HepG2 (cell line): ENCODE results near the gene MPIG6B. TPM values are rescaled to one million over a fixed set of nuclear protein-coding genes. Genes with fewer than 3 reads are reported as not detected.
A peak's percentile ranks its signal among the peaks of the same experiment; 100 is the strongest.

ENCODE experiments used
- HNRNPK ChIP-seq: fragments of 200-400 bp; formaldehyde crosslinking; IDR thresholded peaks from 2 replicates; pipeline ENCODE4 v1.6.1; 2018; ENCODE audit warnings: low read length, low read depth, moderate library complexity, mild to moderate bottlenecking; ENCODE audit not compliant: poor library complexity, severe bottlenecking
- KDM3A ChIP-seq: IDR thresholded peaks from 2 replicates; pipeline ENCODE4 v1.6.1; 2018; ENCODE audit warnings: low read depth, missing compliant biosample characterization
- KLF6 ChIP-seq: IDR thresholded peaks from 2 replicates; pipeline ENCODE4 v1.8.0; 2016; ENCODE audit warnings: missing biosample characterization, missing genetic modification reagents
- MAFG ChIP-seq: sonication (generic); formaldehyde crosslinking; IDR thresholded peaks from 2 replicates; pipeline ENCODE4 v1.5.1; 2020; ENCODE audit warnings: mild to moderate bottlenecking, missing genetic modification reagents
- NCOA1 ChIP-seq: sonication (generic); formaldehyde crosslinking; IDR thresholded peaks from 2 replicates; pipeline ENCODE4 v1.9.0; 2021; ENCODE audit warnings: missing genetic modification reagents
- NFYB ChIP-seq: sonication (generic); formaldehyde crosslinking; IDR thresholded peaks from 2 replicates; pipeline ENCODE4 v1.4.0; 2020; ENCODE audit warnings: missing genetic modification reagents
- SMARCE1 ChIP-seq: fragments of 450-650 bp; IDR thresholded peaks from 2 replicates; pipeline ENCODE4 v1.6.1; 2017; ENCODE audit warnings: borderline replicate concordance
- TCF7 ChIP-seq: sonication (generic); IDR thresholded peaks from 2 replicates; pipeline ENCODE4 v1.6.1; 2016; ENCODE audit warnings: antibody characterized with exemption, low read depth
- ZSCAN9 ChIP-seq: IDR thresholded peaks from 2 replicates; pipeline ENCODE4 v1.6.1; 2016; ENCODE audit warnings: borderline replicate concordance
- ZZZ3 ChIP-seq: sonication (generic); formaldehyde crosslinking; IDR thresholded peaks from 2 replicates; pipeline ENCODE4 v1.4.0; 2020; ENCODE audit warnings: missing genetic modification reagents, mild to moderate bottlenecking, borderline replicate concordance
- polyA plus RNA-seq, 8 experiments: library from polyadenylated mRNA; depleted of rRNA in 3 of 8; stranded (reverse) in 7 of 8; unstranded in 1 of 8; fragments of >200 nt; fragmentation: Illumina TruSeq in 4 of 8; extraction: Trizol in 4 of 8; gene quantifications; 2 replicates each; pipeline versions ENCODE4 v1.2.1 to v1.2.3, GENCODE V29; 2011 to 2016; ENCODE audit warnings: low read depth in 4 of 8, missing spikeins in 1 of 8, mixed read lengths in 1 of 8; ENCODE audit not compliant: insufficient read depth in 1 of 8
- total RNA-seq, 5 experiments: library from RNA; depleted of rRNA; stranded (reverse); fragments of >200 nt; fragmentation: Illumina TruSeq; extraction: Trizol; gene quantifications; 2 replicates each; pipeline ENCODE4 v1.2.3, GENCODE V29; 2016; ENCODE audit warnings: low read depth in 1 of 5
- TF ChIP-seq, protein P1 (sequence below): sonication (generic); formaldehyde crosslinking; IDR thresholded peaks from 2 replicates; pipeline ENCODE4 v1.5.1; 2020; ENCODE audit warnings: missing genetic modification reagents, mild to moderate bottlenecking, borderline replicate concordance
- TF ChIP-seq, protein P2 (sequence below): sonication (generic); formaldehyde crosslinking; IDR thresholded peaks from 2 replicates; pipeline ENCODE4 v1.5.0; 2020; ENCODE audit warnings: mild to moderate bottlenecking, missing genetic modification reagents, moderate library complexity
- TF ChIP-seq, protein P3 (sequence below): fragments of 450-650 bp; IDR thresholded peaks from 2 replicates; pipeline ENCODE4 v1.6.1; 2016
- TF ChIP-seq, protein P4 (sequence below): IDR thresholded peaks from 2 replicates; pipeline ENCODE4 v1.6.1; 2016; ENCODE audit warnings: missing compliant biosample characterization, missing genetic modification reagents, borderline replicate concordance
- TF ChIP-seq, protein P5 (sequence below): sonication (generic); formaldehyde crosslinking; IDR thresholded peaks from 2 replicates; pipeline ENCODE4 v1.5.0; 2020; ENCODE audit warnings: mild to moderate bottlenecking, missing genetic modification reagents
- TF ChIP-seq, protein P6 (sequence below): fragments of 450-650 bp; IDR thresholded peaks from 2 replicates; pipeline ENCODE4 v1.6.1; 2017

The MPIG6B gene
- total and polyA plus RNA-seq, 2 of the 13 experiments (the other 11 are each of a cell fraction or from before 2014, with no cell fraction given) = not detected

- TF ChIP-seq SMARCE1 = no peak
- TF ChIP-seq NCOA1 (CRISPR knock-in tag) = no peak
- TF ChIP-seq, protein P1, sequence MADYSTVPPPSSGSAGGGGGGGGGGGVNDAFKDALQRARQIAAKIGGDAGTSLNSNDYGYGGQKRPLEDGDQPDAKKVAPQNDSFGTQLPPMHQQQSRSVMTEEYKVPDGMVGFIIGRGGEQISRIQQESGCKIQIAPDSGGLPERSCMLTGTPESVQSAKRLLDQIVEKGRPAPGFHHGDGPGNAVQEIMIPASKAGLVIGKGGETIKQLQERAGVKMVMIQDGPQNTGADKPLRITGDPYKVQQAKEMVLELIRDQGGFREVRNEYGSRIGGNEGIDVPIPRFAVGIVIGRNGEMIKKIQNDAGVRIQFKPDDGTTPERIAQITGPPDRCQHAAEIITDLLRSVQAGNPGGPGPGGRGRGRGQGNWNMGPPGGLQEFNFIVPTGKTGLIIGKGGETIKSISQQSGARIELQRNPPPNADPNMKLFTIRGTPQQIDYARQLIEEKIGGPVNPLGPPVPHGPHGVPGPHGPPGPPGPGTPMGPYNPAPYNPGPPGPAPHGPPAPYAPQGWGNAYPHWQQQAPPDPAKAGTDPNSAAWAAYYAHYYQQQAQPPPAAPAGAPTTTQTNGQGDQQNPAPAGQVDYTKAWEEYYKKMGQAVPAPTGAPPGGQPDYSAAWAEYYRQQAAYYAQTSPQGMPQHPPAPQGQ (CRISPR knock-in tag) = no peak
- TF ChIP-seq KLF6 (CRISPR knock-in tag) = no peak; the same call in 1 of the 2 replicates
- no peak for TF ChIP-seq TCF7
- peak; percentile 73; the same call in 1 of the 2 replicates for TF ChIP-seq KDM3A
- TF ChIP-seq MAFG (CRISPR knock-in tag) = no peak
- TF ChIP-seq HNRNPK = no peak
- TF ChIP-seq, protein P2, sequence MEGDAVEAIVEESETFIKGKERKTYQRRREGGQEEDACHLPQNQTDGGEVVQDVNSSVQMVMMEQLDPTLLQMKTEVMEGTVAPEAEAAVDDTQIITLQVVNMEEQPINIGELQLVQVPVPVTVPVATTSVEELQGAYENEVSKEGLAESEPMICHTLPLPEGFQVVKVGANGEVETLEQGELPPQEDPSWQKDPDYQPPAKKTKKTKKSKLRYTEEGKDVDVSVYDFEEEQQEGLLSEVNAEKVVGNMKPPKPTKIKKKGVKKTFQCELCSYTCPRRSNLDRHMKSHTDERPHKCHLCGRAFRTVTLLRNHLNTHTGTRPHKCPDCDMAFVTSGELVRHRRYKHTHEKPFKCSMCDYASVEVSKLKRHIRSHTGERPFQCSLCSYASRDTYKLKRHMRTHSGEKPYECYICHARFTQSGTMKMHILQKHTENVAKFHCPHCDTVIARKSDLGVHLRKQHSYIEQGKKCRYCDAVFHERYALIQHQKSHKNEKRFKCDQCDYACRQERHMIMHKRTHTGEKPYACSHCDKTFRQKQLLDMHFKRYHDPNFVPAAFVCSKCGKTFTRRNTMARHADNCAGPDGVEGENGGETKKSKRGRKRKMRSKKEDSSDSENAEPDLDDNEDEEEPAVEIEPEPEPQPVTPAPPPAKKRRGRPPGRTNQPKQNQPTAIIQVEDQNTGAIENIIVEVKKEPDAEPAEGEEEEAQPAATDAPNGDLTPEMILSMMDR (CRISPR knock-in tag) = peak; percentile 97
- TF ChIP-seq NFYB = no peak
- TF ChIP-seq, protein P3, sequence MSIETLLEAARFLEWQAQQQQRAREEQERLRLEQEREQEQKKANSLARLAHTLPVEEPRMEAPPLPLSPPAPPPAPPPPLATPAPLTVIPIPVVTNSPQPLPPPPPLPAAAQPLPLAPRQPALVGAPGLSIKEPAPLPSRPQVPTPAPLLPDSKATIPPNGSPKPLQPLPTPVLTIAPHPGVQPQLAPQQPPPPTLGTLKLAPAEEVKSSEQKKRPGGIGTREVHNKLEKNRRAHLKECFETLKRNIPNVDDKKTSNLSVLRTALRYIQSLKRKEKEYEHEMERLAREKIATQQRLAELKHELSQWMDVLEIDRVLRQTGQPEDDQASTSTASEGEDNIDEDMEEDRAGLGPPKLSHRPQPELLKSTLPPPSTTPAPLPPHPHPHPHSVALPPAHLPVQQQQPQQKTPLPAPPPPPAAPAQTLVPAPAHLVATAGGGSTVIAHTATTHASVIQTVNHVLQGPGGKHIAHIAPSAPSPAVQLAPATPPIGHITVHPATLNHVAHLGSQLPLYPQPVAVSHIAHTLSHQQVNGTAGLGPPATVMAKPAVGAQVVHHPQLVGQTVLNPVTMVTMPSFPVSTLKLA = no peak
- TF ChIP-seq, protein P4, sequence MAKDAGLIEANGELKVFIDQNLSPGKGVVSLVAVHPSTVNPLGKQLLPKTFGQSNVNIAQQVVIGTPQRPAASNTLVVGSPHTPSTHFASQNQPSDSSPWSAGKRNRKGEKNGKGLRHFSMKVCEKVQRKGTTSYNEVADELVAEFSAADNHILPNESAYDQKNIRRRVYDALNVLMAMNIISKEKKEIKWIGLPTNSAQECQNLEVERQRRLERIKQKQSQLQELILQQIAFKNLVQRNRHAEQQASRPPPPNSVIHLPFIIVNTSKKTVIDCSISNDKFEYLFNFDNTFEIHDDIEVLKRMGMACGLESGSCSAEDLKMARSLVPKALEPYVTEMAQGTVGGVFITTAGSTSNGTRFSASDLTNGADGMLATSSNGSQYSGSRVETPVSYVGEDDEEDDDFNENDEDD (CRISPR knock-in tag) = no peak
- TF ChIP-seq ZSCAN9 = peak; percentile 42; the same call in 1 of the 2 replicates
- TF ChIP-seq, protein P5, sequence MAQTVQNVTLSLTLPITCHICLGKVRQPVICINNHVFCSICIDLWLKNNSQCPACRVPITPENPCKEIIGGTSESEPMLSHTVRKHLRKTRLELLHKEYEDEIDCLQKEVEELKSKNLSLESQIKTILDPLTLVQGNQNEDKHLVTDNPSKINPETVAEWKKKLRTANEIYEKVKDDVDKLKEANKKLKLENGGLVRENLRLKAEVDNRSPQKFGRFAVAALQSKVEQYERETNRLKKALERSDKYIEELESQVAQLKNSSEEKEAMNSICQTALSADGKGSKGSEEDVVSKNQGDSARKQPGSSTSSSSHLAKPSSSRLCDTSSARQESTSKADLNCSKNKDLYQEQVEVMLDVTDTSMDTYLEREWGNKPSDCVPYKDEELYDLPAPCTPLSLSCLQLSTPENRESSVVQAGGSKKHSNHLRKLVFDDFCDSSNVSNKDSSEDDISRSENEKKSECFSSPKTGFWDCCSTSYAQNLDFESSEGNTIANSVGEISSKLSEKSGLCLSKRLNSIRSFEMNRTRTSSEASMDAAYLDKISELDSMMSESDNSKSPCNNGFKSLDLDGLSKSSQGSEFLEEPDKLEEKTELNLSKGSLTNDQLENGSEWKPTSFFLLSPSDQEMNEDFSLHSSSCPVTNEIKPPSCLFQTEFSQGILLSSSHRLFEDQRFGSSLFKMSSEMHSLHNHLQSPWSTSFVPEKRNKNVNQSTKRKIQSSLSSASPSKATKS = no peak
- TF ChIP-seq, protein P6, sequence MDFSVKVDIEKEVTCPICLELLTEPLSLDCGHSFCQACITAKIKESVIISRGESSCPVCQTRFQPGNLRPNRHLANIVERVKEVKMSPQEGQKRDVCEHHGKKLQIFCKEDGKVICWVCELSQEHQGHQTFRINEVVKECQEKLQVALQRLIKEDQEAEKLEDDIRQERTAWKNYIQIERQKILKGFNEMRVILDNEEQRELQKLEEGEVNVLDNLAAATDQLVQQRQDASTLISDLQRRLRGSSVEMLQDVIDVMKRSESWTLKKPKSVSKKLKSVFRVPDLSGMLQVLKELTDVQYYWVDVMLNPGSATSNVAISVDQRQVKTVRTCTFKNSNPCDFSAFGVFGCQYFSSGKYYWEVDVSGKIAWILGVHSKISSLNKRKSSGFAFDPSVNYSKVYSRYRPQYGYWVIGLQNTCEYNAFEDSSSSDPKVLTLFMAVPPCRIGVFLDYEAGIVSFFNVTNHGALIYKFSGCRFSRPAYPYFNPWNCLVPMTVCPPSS = no peak
- no peak for TF ChIP-seq ZZZ3 (CRISPR knock-in tag)
These were observed 42.7 kb upstream of the MPIG6B start, which contains the start of gene LY6G5C (continued) for GRCh38 chr6:31680226-31681134.
